ENCODE measurements around the gene MTCL1. TPM values are rescaled to one million over a fixed set of nuclear protein-coding genes. Genes with fewer than 3 reads are reported as not detected.

MTCL1 gene
- total RNA-seq, 2 experiments from 2014 or later, result 1.6 to 1.7 TPM

GRCh38 chr18:8847066-8847755 is 141.9 kb downstream of the MTCL1 start:
- H3K9me3 Mint-ChIP-seq (ENCODE audit: insufficient read depth), result no peaks in the 10 kb centered on the region
- ATAC-seq (no peak), DNase-seq (no peak)
- POLR2A ChIA-PET, result no interaction called here
- no peak overlapping the region for H3K4me3 Mint-ChIP-seq
- CTCF ChIA-PET, result no interaction called here
- no peaks in the 10 kb centered on the region for H3K36me3 Mint-ChIP-seq (ENCODE audit: low read depth)
- no peak overlapping the region for H3K27ac Mint-ChIP-seq
- H3K27me3 Mint-ChIP-seq (ENCODE audit: low read depth), result peaks cover 5% of the 10 kb centered on the region
- no peaks in the 10 kb centered on the region for H3K4me1 Mint-ChIP-seq (ENCODE audit: low read depth)

GRCh38 chr18:8847900-8848299 is 142.5 kb downstream of the MTCL1 start:
- Mint-ChIP-seq H3K9me3 (ENCODE audit: insufficient read depth) (no peaks in the 10 kb centered on the region), H3K27ac (no peak overlapping the region), H3K4me3 (no peak overlapping the region), H3K4me1 (ENCODE audit: low read depth) (no peaks in the 10 kb centered on the region), H3K27me3 (ENCODE audit: low read depth) (peaks cover 6% of the 10 kb centered on the region), H3K36me3 (ENCODE audit: low read depth) (no peaks in the 10 kb centered on the region)
- DNase-seq, result no peak
- no peak for ATAC-seq
- POLR2A ChIA-PET, result no interaction called here
- CTCF ChIA-PET, result no interaction called here

- Mint-ChIP-seq H3K27me3 (ENCODE audit: low read depth) (peaks cover 5% of the 10 kb centered on the region), H3K27ac (no peak overlapping the region), H3K4me1 (ENCODE audit: low read depth) (no peaks in the 10 kb centered on the region), H3K4me3 (no peak overlapping the region), H3K36me3 (ENCODE audit: low read depth) (no peaks in the 10 kb centered on the region), H3K9me3 (ENCODE audit: insufficient read depth) (no peaks in the 10 kb centered on the region)
- ChIA-PET CTCF (no interaction called here), POLR2A (no interaction called here)
- no peak for ATAC-seq
- no peak for DNase-seq
Observed at GRCh38 chr18:8848541-8848940, 143.2 kb downstream of the MTCL1 start.

- Mint-ChIP-seq H3K27ac (no peak overlapping the region), H3K36me3 (ENCODE audit: low read depth) (no peaks in the 10 kb centered on the region), H3K4me1 (ENCODE audit: low read depth) (no peaks in the 10 kb centered on the region), H3K9me3 (ENCODE audit: insufficient read depth) (no peaks in the 10 kb centered on the region), H3K4me3 (no peak overlapping the region), H3K27me3 (ENCODE audit: low read depth) (peaks cover 5% of the 10 kb centered on the region)
- DNase-seq, result no peak
- ATAC-seq, result no peak
- ChIA-PET CTCF (no interaction called here), POLR2A (no interaction called here)
Observed at GRCh38 chr18:8849696-8850095, 144.3 kb downstream of the MTCL1 start.

GRCh38 chr18:8851659-8852058 is 146.3 kb downstream of the MTCL1 start:
- H3K27ac Mint-ChIP-seq, result no peak overlapping the region
- CTCF ChIA-PET, result no interaction called here
- H3K4me1 Mint-ChIP-seq (ENCODE audit: low read depth), result peaks cover 1% of the 10 kb centered on the region
- DNase-seq (no peak), ATAC-seq (no peak)
- no peak overlapping the region for H3K4me3 Mint-ChIP-seq
- no peaks in the 10 kb centered on the region for H3K36me3 Mint-ChIP-seq (ENCODE audit: low read depth)
- peaks cover 7% of the 10 kb centered on the region for H3K27me3 Mint-ChIP-seq (ENCODE audit: low read depth)
- H3K9me3 Mint-ChIP-seq (ENCODE audit: insufficient read depth), result no peaks in the 10 kb centered on the region
- POLR2A ChIA-PET, result no interaction called here

- Mint-ChIP-seq H3K36me3 (ENCODE audit: low read depth) (no peaks in the 10 kb centered on the region), H3K27me3 (ENCODE audit: low read depth) (peaks cover 7% of the 10 kb centered on the region), H3K9me3 (ENCODE audit: insufficient read depth) (no peaks in the 10 kb centered on the region), H3K4me1 (ENCODE audit: low read depth) (peaks cover 1% of the 10 kb centered on the region), H3K4me3 (no peak overlapping the region), H3K27ac (no peak overlapping the region)
- ATAC-seq, result no peak
- DNase-seq, result no peak
- ChIA-PET CTCF (no interaction called here), POLR2A (no interaction called here)
Observed at GRCh38 chr18:8854550-8854949, 149.2 kb downstream of the MTCL1 start.

- peaks cover 7% of the 10 kb centered on the region for H3K27me3 Mint-ChIP-seq (ENCODE audit: low read depth)
Observed at GRCh38 chr18:8854962-8855361, 149.6 kb downstream of the MTCL1 start.

GRCh38 chr18:8856212-8856611 is 150.9 kb downstream of the MTCL1 start:
- ATAC-seq (no peak), DNase-seq (peak; percentile 22)
- POLR2A ChIA-PET, result no interaction called here
- H3K9me3 Mint-ChIP-seq (ENCODE audit: insufficient read depth), result no peaks in the 10 kb centered on the region
- H3K4me3 Mint-ChIP-seq, result no peak overlapping the region
- H3K36me3 Mint-ChIP-seq (ENCODE audit: low read depth), result no peaks in the 10 kb centered on the region
- peaks cover 1% of the 10 kb centered on the region for H3K4me1 Mint-ChIP-seq (ENCODE audit: low read depth)
- CTCF ChIA-PET, result interaction anchor here (1.1 kb wide), 1 partner anchor 160 kb away, joined by 4 read pairs; no protein-coding TSS in a partner anchor
- H3K27ac Mint-ChIP-seq, result no peak overlapping the region
- H3K27me3 Mint-ChIP-seq (ENCODE audit: low read depth), result peaks cover 4% of the 10 kb centered on the region

More at GRCh38 chr18:8854962-8855361, 149.6 kb downstream of the MTCL1 start:
- DNase-seq (no peak), ATAC-seq (no peak)
- Mint-ChIP-seq H3K9me3 (ENCODE audit: insufficient read depth) (no peaks in the 10 kb centered on the region), H3K36me3 (ENCODE audit: low read depth) (no peaks in the 10 kb centered on the region), H3K4me3 (no peak overlapping the region), H3K27ac (no peak overlapping the region), H3K4me1 (ENCODE audit: low read depth) (peaks cover 1% of the 10 kb centered on the region)
- CTCF ChIA-PET, result no interaction called here
- POLR2A ChIA-PET, result no interaction called here

GRCh38 chr18:8856769-8857393 is 151.5 kb downstream of the MTCL1 start:
- Mint-ChIP-seq H3K4me1 (ENCODE audit: low read depth) (peaks cover 1% of the 10 kb centered on the region), H3K36me3 (ENCODE audit: low read depth) (no peaks in the 10 kb centered on the region), H3K27ac (no peak overlapping the region), H3K27me3 (ENCODE audit: low read depth) (peaks cover 4% of the 10 kb centered on the region), H3K9me3 (ENCODE audit: insufficient read depth) (no peaks in the 10 kb centered on the region), H3K4me3 (no peak overlapping the region)
- no peak for ATAC-seq
- no peak for DNase-seq
- CTCF ChIA-PET, result interaction anchor here (1.1 kb wide), 1 partner anchor 160 kb away, joined by 4 read pairs; no protein-coding TSS in a partner anchor
- POLR2A ChIA-PET, result no interaction called here

GRCh38 chr18:8857806-8858205 is 152.4 kb downstream of the MTCL1 start:
- Mint-ChIP-seq H3K4me1 (ENCODE audit: low read depth) (peaks cover 1% of the 10 kb centered on the region), H3K27ac (no peak overlapping the region), H3K36me3 (ENCODE audit: low read depth) (no peaks in the 10 kb centered on the region), H3K27me3 (ENCODE audit: low read depth) (peaks cover 3% of the 10 kb centered on the region), H3K4me3 (no peak overlapping the region), H3K9me3 (ENCODE audit: insufficient read depth) (no peaks in the 10 kb centered on the region)
- ATAC-seq (no peak), DNase-seq (no peak)
- ChIA-PET CTCF (no interaction called here), POLR2A (no interaction called here)

GRCh38 chr18:8858888-8859511 is 153.6 kb downstream of the MTCL1 start:
- ChIA-PET POLR2A (no interaction called here), CTCF (no interaction called here)
- Mint-ChIP-seq H3K36me3 (ENCODE audit: low read depth) (no peaks in the 10 kb centered on the region), H3K27me3 (ENCODE audit: low read depth) (peaks cover 2% of the 10 kb centered on the region), H3K4me3 (no peak overlapping the region), H3K9me3 (ENCODE audit: insufficient read depth) (no peaks in the 10 kb centered on the region), H3K4me1 (ENCODE audit: low read depth) (peaks cover 1% of the 10 kb centered on the region), H3K27ac (no peak overlapping the region)
- DNase-seq (no peak), ATAC-seq (no peak)

GRCh38 chr18:8860845-8861642 is 155.7 kb downstream of the MTCL1 start:
- Mint-ChIP-seq H3K27ac (no peak overlapping the region), H3K9me3 (ENCODE audit: insufficient read depth) (no peaks in the 10 kb centered on the region), H3K4me3 (no peak overlapping the region), H3K36me3 (ENCODE audit: low read depth) (no peaks in the 10 kb centered on the region), H3K4me1 (ENCODE audit: low read depth) (peaks cover 1% of the 10 kb centered on the region), H3K27me3 (ENCODE audit: low read depth) (peaks cover 1% of the 10 kb centered on the region)
- ChIA-PET POLR2A (no interaction called here), CTCF (no interaction called here)
- DNase-seq (no peak), ATAC-seq (no peak)

Measured in activated CD8-positive, alpha-beta T cell treated with anti-CD3 and anti-CD28 coated beads, Interleukin-2, amount 10 ng/mL, durations not matched to agents 7 days and 5 days (primary cell).